Measurements from ENCODE around the gene CENPN. TPM values are rescaled to one million over a fixed set of nuclear protein-coding genes. Genes with fewer than 3 reads are reported as not detected.

The CENPN gene
- total and polyA plus RNA-seq, 2 of the 13 experiments (the other 11 are each of a cell fraction or from before 2014, with no cell fraction given) = 29.7 to 129 TPM

- TF ChIP-seq ZNF318 (CRISPR knock-in tag; IDR thresholded peaks at IDR 0.05) (peak; percentile 76; the same call in 1 of the 2 replicates), ARID3A (IDR thresholded peaks at IDR 0.05; ENCODE audit: low read depth, low read length) (no peak), POLR2AphosphoS2 (IDR thresholded peaks at IDR 0.05; ENCODE audit: low read depth, low read length) (no peak), ZNF776 (CRISPR knock-in tag; IDR thresholded peaks at IDR 0.05) (no peak), ZNF660 (CRISPR knock-in tag; IDR thresholded peaks at IDR 0.05; ENCODE audit: borderline replicate concordance, low read depth) (no peak), ZSCAN20 (CRISPR knock-in tag; IDR thresholded peaks at IDR 0.05; ENCODE audit: borderline replicate concordance) (peak; percentile 52; the same call in 1 of the 2 replicates), ZNF12 (CRISPR knock-in tag; IDR thresholded peaks at IDR 0.05) (peak; percentile 70; the same call in 1 of the 2 replicates), CBFB (CRISPR knock-in tag; IDR thresholded peaks at IDR 0.05) (peak; percentile 71; the same call in 1 of the 2 replicates), ZFAT (CRISPR knock-in tag; conservative IDR thresholded peaks at IDR 0.05) (0 out of 2 replicates have a peak, but pooled peaks have one; percentile 53), ZHX2 (IDR thresholded peaks at IDR 0.05; ENCODE audit: low read depth) (no peak), ZHX2 (CRISPR knock-in tag; IDR thresholded peaks at IDR 0.05; ENCODE audit: borderline replicate concordance) (peak; percentile 79), ZNF615 (CRISPR knock-in tag; IDR thresholded peaks at IDR 0.05; ENCODE audit: borderline replicate concordance) (no peak), NBN (conservative IDR thresholded peaks at IDR 0.05) (no peak)
Measured at GRCh38 chr16:81006211-81006812, 702 bp upstream of the CENPN start (continued).

Data from HepG2 (cell line).